Hematopoietic multipotent progenitor cell treated with erythropoietin and hydrocortisone succinate and interleukin-3 and kit ligand, for 15 days (in vitro differentiated cells): ENCODE measurements around the gene PDZD8.
"Not testable (repeated sequence)": the region's sequence is repeated elsewhere in the genome, so short reads cannot be mapped to it uniquely, and the experiment has no call there.

ENCODE experiments used
- DNase-seq: peaks from one replicate; pipeline ENCODE4 v3.0.0-alpha.2; 2015; ENCODE audit warnings: low spot score

Gene PDZD8

DNA sequence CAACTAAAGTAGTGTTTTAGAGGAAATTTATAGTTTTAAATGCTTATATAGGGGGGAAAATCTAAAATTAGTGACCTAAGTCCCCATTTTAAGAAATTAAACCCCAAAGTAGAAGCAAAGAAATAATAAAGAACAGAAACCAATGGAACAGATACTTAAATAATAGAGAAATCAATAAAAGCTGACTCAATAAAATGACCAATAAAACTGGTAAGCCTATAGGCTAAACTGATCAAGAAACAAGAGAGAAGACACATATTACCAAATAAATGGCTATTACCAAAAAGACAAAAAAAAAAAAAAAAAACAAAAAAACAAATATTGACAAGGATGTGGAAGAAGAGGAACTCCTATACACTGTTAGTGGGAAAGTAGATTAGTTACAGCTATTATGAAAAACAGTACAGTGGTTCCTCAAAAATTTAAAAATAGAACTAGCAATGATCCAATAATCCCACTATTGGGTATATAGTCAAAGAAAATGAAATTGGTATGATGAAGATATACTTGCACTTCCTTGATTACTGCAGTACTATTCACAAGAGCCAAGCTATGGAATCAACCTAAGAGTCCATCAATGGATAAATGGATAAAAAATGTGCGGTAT is 81.1 kb downstream of the PDZD8 start:
- no peak for DNase-seq

DNA sequence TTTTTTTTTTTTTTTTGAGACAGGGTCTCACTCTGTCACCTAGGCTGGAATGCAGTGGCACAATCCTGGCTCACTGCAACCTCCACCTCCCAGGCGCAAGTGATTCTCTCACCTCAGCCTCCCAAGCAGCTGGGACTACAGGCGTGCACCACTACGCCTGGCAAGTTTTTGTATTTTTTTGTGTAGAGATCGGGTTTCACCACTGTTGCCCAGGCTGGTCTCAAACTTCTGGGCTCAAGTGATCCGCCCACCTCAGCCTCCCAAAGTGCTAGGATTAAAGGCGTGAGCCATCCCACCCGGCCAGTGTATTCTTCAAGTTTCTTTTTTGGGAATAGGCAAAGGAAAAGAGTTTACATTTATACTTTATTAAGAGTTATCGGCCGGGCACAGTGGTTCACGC is 84.4 kb downstream of the PDZD8 start:
- not testable (repeated sequence) for DNase-seq

DNA sequence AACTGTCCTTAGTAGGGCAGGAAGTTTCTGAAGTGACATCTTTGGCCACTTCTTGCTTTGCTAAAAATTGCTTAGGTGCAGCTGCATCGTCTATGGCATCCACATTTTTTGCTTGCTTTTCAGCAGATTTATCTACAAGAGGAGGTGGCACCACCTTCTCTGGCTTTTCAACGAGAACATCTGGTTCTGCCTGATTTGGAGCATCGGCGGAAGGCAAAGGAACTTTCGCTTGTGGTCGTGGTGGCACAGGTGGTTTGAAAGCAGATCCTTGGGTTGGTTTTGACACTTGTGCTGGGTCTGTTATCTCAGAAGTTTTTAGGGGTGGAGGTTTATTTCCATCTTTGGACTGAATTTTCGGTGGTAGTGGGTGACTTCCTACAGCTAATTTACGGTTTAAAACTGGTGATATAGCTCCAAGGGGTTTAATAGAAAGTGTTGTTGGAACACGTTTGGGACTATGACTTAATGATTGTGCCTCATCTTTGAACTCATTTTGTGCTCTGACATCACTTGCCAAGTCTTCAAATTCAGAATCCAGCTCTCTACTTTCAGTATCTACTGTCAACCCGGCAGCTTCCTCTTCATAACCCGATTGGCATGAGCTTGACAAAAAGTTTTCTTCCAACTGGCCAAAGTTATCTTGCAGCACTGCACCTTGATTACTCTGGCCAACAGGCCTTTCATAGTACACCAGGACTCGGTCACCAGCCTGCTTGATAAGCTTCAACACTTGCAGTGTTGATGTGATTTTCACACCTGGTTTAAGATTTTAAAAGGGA is 90.3 kb downstream of the PDZD8 start:
- DNase-seq: no peak

DNA sequence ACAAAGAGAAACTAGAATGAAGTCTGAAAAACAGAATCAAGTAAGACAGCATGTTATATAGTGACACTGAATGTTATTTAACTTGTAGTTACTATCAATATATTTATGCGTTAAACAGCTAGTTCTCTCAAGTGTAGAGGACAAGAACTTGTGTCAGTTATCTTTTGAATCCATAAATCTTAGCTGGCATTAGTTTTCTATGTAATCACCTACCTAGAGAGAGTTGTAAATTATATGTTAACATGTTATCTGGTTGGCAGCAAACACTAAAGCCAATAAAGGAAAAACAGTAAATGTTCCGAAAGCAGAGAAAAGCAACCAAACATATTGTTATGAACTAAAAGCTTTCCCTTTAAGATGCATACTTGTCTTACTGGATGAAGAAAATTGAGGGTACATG is 97.6 kb downstream of the PDZD8 start:
- no peak for DNase-seq

DNA sequence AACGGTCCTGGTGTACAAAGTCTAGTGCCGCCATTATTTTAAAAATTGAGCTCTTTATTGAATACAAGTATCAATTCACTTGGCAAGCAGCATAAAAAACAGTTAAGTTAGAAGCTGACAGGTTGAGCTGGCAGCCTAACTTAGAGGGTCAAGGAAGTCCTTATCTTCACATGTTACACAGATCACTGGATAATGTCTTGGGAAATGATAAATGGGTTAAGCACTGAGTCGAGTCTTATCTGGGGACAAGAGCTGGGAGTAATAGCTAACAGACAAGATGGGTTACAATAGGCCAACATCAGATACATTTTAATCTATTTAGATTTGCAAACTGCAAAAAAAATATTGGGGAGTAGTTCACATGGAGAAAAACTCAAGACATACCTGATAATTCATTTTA is 100.1 kb downstream of the PDZD8 start:
- no peak for DNase-seq

DNA sequence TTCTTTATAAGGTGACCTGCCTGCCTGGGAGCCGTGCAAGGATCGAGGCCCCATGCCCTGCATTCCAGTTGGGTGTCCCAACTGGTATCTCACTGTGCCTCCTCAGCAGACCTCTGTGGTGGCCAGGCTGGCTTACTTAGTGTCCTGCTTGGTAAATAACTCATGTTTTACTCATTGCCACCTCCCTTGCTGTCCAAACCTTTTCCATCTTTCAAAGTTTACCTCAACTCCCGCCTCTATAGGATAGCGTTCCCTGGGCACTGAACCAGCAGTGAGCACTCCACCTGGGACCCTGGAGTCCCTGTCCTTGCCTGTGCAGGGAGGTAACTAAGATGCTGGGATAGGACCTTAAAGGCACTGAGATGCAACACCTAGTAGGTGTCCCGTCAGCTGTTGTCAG is 100.7 kb downstream of the PDZD8 start:
- no peak for DNase-seq

DNA sequence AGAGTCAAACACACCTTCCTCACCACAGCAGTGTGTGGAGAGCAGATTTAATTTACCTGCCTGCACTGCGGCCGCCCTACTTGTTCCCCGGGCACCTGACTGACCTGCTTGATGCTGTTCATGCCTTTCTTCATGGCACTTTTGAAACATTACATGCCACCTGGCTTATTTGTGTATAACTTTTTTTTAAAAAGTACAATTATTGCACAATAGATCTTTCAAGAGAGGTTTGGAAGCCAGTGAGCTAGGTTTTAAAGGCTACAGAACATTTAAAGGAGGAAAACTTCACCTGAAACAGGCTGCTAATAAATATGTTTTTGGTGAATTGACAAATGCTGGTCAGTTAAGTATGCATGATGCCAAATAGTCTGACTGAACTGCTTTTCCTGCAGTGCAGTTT is 101.3 kb downstream of the PDZD8 start:
- DNase-seq: no peak

DNA sequence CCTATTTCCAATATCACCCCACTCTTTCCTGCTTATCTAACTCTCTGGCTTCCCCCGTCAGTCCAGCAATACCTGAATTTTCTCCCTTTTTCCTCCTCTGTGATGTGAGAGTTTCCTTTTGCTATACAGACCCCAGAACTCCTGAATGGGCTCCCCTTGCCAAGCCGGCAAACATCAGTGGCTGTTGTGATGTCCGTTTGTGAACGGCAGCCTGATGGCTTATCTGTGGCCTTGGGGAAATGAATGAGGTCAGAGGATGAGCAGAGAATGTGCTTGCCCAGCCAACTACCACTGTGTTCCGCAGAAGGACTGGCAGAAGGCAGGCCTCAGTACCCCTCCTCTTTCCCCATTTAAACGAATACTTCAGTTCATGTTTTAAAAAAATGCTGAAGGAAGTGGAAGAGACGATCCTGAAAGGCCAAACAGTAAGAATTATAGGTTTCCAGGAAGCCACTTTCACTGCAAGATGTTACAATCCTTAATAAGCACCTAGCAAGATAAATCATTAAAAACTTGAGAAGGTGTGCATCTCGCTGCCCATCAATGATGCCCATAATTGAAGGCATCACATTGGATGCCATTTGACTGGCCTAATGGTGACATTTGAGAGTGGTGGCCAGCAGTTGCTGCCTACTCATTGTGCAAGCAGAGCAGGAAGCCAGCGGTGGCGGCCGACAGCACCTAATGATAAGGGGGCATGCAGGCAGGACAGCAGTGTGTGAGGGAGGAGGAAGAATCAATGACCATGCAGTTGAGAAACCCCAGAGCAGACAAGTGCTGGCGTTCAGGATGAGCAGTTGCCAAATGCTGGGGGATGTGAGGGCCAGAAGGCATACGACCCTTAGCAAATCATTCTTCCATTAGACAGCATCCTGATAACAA is 102.8 kb downstream of the PDZD8 start:
- no peak for DNase-seq

DNA sequence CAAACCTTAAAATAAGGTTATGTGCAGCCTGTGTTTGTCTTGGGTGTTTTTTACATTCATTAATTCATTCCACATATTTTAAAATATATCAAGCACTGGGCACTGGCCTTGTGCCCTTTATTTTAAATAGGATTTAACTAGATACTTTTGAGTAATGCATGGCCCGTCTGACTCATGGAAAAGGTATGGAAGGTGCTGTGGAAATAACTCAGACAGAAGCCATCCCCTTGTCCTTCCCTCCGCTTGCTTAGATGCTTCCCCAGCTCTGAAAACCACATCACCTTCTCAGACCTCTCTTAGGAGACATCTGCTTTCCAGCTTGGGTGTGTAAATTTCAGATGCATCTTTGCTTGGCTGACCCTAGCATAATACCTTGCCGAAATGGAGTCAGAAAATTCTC is 103.8 kb downstream of the PDZD8 start:
- DNase-seq: no peak

DNA sequence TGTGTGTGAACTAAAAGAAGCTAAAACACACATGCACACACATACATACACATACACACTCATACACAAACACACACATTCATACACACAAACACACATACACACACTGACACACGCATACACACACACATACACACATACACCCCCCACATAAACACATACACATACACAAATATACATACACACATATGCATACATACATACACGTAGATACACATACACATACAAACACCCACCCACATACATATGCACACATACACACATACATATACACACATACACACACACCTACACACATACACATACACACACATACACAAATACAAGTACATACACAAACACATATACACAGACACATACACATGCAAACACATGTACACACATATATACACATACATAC is 106.3 kb downstream of the PDZD8 start:
- no peak for DNase-seq

DNA sequence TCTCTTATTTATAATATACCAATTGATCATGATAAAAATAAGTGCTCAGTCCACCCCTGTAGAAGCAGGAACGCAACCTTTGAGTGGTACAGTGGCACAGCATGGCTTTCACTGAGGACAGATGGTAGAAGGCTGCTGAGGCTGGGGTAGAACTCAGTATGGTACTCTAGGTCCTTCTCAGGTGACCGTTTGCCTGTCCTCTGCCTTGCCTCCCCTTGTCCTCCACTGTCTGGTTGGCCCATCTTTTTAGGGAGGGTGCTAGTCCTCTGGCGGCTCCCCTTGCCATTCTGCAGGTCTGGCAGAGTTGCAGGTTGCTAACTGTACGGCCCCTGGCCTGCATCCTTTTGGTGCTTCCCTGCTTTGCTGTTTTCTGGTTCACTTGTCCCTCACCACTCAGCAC is 107.0 kb downstream of the PDZD8 start:
- DNase-seq: no peak

DNA sequence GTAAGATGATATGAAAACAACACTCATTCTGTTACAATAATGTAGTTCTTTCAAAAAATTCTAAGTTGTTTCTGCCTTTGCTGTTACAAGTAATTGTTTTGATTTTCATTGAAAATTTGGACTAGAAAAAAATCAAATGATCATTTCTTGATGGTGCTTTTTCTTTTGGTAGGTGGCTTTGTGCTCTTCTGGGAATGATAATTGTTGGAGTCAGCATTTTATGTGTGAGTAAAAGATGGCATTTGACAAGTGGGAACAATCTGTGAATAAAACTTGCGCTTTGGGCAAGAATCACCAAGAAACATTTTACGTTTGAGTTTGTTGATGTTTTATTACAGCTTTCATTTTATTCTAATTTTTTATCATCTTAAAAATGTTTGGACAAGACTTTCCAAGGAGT is 108.4 kb downstream of the PDZD8 start:
- no peak for DNase-seq

DNA sequence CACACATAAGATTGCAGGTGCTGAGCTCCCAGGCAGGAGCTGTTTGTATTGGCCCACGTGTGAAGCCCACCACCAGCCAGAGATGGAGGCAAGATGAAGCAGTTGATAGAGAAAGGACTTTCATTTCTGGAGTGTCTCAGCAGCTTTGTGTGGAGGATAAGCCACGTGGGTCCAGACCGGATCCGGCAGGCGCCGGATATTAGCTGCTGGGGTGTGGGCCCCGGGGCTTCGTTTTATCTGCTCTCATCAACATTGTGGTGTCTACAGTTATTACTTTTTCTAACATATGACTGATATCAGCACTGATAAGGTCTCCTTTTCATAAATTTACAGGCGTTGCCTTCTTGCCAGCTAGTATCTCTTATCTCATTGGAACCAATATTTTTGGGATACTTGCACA is 108.8 kb downstream of the PDZD8 start:
- no peak for DNase-seq

DNA sequence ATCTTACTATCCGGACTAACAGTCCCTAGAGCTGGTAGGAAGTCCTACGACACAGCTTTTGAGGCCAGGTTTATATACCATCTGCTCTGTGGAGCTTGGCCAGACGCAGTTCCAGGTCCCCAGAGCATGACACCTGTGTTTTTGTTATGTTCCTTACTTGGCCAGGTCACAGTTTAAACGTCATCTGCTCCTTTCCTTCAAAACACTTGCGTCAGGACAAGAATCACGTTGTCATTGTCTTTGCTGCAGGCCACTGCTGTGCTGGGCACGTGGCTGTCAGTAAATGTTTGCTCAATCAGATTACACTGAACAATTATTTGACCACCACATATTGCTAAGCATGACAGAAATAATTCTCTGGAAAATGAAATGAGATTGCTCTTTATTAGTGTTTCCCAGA is 110.5 kb downstream of the PDZD8 start:
- no peak for DNase-seq

DNA sequence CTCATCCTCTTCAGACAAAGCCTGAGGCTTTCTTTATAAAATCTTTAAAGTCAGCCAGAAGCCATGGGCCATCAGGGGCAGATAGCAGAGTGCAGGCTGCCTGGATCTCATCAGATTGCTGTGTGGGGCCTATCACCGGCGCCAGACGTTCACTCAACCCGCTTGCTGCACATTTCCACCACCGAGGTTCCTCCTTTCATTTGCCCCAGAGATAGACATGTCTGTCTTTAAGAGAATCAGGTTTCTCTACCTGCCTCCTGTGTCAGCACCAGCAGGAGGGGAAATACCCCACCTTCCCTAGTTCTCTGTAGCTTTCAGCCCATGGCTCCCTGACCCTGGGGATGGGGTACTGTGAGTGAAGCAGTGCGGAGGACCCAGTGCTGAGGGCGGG is 112.3 kb downstream of the PDZD8 start:
- no peak for DNase-seq

DNA sequence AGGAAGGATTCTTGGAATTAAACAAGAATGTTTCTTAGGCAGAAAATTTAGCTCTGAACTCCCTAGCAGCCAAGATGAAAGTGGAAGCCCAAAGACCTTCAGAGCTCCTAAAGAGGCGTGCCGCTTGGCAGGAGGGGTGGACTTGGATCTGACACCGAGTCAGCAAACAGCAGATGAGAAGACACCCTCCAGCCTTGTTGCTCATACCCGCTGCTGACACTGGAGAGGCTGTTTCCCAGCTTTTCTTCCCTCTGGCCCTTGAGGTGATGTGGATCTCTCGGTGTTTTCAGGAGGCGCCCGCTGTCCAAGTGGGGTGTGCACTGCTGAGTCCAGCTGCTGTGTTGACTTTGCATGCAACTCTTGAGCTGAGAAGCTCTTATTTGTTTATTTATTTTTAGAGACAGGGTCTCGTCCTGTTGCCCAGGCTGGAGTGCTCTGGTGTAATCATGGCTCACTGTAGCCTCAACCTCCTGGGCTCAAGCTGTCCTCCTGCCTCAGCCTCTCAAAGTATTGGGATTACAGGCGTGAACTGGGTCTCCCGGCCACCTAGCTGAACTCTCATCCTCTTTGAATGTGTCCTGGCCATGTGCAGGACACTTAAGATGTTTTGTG is 112.8 kb downstream of the PDZD8 start:
- no peak for DNase-seq

DNA sequence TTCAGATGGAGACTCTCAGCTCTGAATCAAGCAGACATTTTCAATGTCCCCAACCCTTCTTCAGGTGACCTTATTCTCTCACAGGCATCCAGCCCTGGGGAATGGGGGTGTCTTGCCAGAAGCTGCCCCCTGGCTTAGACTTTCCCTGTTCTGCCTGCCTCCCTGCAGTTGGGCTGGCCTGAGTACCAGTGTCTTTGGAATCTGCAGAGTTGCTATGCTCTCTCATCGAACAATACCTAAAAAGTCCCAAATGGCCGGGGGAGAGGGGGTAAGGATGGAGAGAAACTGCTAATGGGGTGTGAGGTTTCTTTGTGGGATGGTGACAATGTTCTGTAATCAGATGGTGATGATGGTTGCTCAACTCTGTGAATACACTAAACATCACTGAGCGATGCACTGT is 113.7 kb downstream of the PDZD8 start:
- DNase-seq: no peak

DNA sequence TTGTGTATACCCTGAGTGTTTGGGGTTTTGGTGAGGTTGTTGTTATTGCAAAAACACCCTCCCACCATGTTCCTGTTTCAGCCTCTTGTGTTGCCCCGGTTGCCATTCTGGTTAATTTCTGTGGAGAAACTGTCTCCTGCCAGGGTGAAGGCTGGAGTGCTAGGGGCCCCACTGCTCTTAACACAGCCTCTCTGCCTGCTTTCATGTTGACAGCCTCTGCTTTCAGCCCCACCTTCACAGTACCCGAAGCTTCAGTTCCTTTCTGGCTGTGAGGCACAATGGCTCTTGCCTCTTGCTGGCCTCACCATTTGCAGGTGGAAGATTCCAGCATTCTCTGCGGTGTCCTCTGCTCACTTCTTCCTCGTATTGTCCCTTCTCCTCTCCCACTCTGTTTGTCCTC is 115.2 kb downstream of the PDZD8 start:
- DNase-seq: no peak

DNA sequence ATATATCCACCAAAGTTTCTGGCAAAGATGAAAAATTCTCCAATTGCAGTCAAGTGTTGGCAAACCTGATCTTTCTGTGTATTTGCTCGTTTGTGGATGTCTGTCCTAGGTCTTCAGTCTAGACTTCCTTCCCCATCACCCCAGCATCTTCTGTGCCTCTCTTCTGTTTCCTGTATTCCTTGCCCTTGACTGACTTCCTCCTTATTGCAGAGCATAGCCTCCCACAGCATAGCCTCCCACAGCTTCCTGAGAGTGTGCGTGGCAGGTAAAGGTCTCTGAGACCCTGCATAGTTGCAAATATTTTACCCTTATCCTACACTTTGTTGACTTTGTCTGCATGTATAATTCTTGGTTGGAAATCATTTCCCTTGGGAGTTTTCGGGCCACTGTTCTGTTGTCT is 116.0 kb downstream of the PDZD8 start:
- no peak for DNase-seq

DNA sequence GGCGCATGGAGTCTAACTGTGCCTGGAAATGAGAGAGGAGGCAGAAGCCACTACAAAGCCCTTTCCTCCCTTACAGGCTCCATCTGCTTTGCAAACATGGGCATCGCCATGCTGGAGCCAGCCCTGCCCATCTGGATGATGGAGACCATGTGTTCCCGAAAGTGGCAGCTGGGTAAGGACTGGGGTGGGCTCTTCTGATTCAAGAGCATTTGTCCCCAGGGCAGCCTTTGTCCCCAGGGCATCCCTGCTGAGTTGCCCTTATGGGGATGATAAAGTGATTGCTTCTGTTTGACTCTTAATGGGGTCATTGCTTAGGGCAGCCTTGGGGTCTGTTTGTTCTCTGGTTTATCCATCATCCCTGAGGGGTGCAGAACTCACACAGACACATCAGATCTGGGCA is 117.5 kb downstream of the PDZD8 start:
- DNase-seq: no peak

DNA sequence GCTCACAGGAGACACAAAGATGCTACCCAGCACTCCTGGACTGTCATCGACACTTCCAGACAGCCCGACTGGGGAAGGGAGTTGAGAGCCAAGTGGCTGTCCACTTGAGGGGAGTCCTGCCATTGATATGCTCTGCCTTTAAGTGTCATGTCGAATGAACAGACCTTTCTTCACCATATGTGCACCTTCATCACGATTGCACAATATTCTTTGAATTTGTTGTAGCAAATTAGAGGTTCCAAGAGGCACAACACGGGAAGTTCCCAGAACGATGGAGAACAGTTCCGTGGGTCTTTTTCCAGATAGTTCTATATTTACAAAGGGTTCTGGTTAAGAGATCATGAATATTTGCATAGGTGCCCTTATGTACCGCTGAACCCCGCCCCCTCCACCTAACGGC is 118.3 kb downstream of the PDZD8 start:
- no peak for DNase-seq

DNA sequence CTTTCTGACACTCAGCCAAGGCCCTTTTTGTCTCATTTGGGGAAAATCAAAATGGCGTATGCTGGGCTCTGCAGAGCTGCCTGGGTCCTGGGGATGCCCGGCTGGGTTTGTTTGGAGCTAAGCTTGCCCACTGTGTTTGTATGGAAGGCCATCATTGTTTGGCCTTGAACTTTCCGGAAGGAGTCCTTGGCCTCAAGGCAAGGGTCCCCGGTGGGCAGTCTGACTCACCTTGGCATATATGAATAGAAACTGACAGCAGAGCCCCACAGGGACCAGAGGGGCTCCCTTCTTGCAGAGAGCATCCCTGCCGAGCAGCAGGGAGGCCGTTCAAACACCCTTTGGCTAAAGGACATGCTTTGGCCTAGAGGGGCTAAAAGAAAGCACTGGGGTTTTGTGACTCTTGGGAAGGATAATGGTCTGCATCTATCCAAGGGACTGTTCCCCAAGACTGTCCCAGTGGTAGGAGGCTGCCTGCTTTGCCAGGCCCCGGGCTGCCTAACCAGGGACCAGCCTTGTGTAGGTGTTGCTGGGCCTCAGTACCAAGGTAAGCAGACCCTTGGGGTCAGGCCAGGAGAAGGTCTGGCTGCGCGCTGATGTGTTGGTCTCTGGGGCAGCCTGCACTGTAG is 119.3 kb downstream of the PDZD8 start:
- DNase-seq: no peak
